CD4-positive, alpha-beta T cell treated with Interleukin-4 for 1 hour (primary cell): ENCODE results near the gene C5orf63.
"Not testable (repeated sequence)": the region's sequence is repeated elsewhere in the genome, so short reads cannot be mapped to it uniquely, and the experiment has no call there.

Source experiments
- DNase-seq, 2 donors: peaks; one replicate each; pipeline ENCODE4 v3.0.0-alpha.2; 2020 to 2022

The C5orf63 gene

GRCh38 chr5:127005282-127005681, 68.0 kb downstream of the C5orf63 start:
- not testable (repeated sequence) for DNase-seq

DNA sequence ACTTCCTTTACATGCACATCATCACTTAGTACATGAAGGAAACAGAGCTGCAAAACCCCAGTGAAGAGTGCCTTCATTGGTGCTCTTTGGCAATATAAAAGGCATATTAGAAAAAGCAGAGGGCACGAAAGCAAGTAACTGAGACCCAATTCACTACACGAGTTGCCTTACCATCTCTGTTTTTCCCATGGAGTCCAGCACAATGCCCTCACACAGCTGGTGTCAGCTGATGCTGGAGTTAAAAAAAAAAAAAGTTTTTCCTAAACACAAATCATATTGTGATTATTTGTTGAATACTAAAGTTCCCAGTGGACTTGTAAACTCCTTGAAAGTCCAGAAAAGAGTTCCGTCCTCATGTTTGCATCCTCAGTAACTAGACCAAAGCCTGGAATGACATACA, 68.6 kb downstream of the C5orf63 start:
- DNase-seq, result no peak

DNA sequence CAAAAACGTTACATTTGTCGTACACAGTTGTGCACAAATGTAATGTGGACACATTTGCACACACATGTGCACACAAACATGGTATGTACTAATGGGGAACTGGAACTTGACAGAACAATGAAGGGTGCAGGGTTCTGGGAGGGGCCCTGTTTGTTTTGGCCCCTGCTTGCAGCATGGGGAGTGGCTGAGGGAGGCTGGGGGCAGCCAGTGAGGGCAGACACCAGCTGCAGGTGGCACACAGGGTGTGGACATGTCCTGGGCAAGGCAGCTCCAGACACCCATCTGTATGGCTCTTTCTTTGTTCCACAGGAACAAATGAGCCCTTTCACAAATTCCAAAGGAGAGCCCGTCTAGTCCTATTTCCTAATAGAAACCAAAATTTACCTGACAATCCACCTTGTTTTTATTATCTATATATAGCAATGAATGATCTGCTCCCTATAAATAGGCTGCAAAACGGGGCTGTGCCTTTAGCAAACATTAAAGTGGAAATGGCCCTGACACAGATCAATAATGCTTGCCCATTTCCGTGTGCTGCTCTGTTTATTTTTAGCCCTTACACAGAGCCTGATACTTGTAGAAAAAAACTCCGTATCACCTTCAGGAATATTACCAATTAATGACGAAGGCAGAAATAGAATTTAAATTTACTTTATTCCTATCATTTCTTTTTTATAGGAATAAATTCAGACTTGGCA, 69.4 kb downstream of the C5orf63 start:
- no peak for DNase-seq

- no peak for DNase-seq
These were observed 70.9 kb downstream of the C5orf63 start for GRCh38 chr5:127002390-127002789.

- no peak for DNase-seq
These were observed 71.5 kb downstream of the C5orf63 start for GRCh38 chr5:127001621-127002296.
